Trophoblast cell (in vitro differentiated cells and primary cell): ENCODE data around the gene AIRE.

Source experiments
- DNase-seq, 2 donors: peaks; one replicate each; pipeline ENCODE4 v3.0.0-alpha.2; 2016
- H2AFZ ChIP-seq: 2 replicates; pipeline ENCODE4 v1.6.1; 2013; ENCODE audit warnings: low read length, moderate library complexity, mild to moderate bottlenecking; ENCODE audit not compliant: insufficient read depth, poor library complexity
- H2AK5ac ChIP-seq: 2 replicates; pipeline ENCODE4 v1.6.1; 2013; ENCODE audit warnings: mild to moderate bottlenecking, low read length
- H2BK120ac ChIP-seq: 2 replicates; pipeline ENCODE4 v1.6.1; 2013; ENCODE audit warnings: low read length, mild to moderate bottlenecking, moderate library complexity; ENCODE audit not compliant: insufficient read depth, poor library complexity
- H2BK12ac ChIP-seq: 2 replicates; pipeline ENCODE4 v1.6.1; 2013; ENCODE audit warnings: mild to moderate bottlenecking, low read length, moderate library complexity
- H2BK5ac ChIP-seq: 2 replicates; pipeline ENCODE4 v1.6.1; 2013; ENCODE audit warnings: low read length, low read depth, moderate library complexity, mild to moderate bottlenecking; ENCODE audit not compliant: poor library complexity
- H3K14ac ChIP-seq: 2 replicates; pipeline ENCODE4 v1.6.1; 2013; ENCODE audit warnings: mild to moderate bottlenecking, low read length
- H3K18ac ChIP-seq: 2 replicates; pipeline ENCODE4 v1.6.1; 2013; ENCODE audit warnings: mild to moderate bottlenecking, low read length
- H3K23ac ChIP-seq: 2 replicates; pipeline ENCODE4 v1.6.1; 2013; ENCODE audit warnings: low read length
- H3K27ac ChIP-seq: 2 replicates; pipeline ENCODE4 v1.5.1; 2013; ENCODE audit warnings: low read depth, mild to moderate bottlenecking, inconsistent platforms, low read length, moderate library complexity
- H3K27me3 ChIP-seq: 2 replicates; pipeline ENCODE4 v1.6.1; 2013; ENCODE audit warnings: inconsistent platforms, mild to moderate bottlenecking, low read length, moderate library complexity; ENCODE audit not compliant: insufficient read depth
- H3K36me3 ChIP-seq, 2 experiments: 1 replicate in 1 of 2; 2 replicates in 1 of 2; pipeline ENCODE4 v1.6.1; 2013; ENCODE audit warnings: low read length in 2 of 2, mild to moderate bottlenecking in 2 of 2, moderate library complexity in 1 of 2; ENCODE audit not compliant: insufficient read depth in 2 of 2, control insufficient read depth in 1 of 2
- H3K4ac ChIP-seq: 2 replicates; pipeline ENCODE4 v1.6.1; 2013; ENCODE audit warnings: low read depth, mild to moderate bottlenecking, low read length, moderate library complexity
- H3K4me1 ChIP-seq, 2 experiments: 1 replicate in 1 of 2; 2 replicates in 1 of 2; pipeline ENCODE4 v1.6.1; 2013; ENCODE audit warnings: low read length in 2 of 2, mild to moderate bottlenecking in 2 of 2, moderate library complexity in 1 of 2; ENCODE audit not compliant: insufficient read depth in 2 of 2, control insufficient read depth in 1 of 2
- H3K4me2 ChIP-seq: 2 replicates; pipeline ENCODE4 v1.6.1; 2013; ENCODE audit warnings: inconsistent platforms, mild to moderate bottlenecking, low read length, moderate library complexity
- H3K4me3 ChIP-seq: 2 replicates; pipeline ENCODE4 v1.5.1; 2013; ENCODE audit warnings: mild to moderate bottlenecking, low read depth, low read length, inconsistent platforms
- H3K79me1 ChIP-seq: one replicate; pipeline ENCODE4 v1.6.1; 2013; ENCODE audit warnings: low read length
- H3K79me2 ChIP-seq: 2 replicates; pipeline ENCODE4 v1.6.1; 2013; ENCODE audit warnings: low read length, mild to moderate bottlenecking; ENCODE audit not compliant: control insufficient read depth, insufficient read depth, poor library complexity
- H3K9ac ChIP-seq: 2 replicates; pipeline ENCODE4 v1.6.1; 2013; ENCODE audit warnings: mild to moderate bottlenecking, low read length
- H3K9me3 ChIP-seq: 2 replicates; pipeline ENCODE4 v1.6.1; 2013; ENCODE audit warnings: low read depth, mild to moderate bottlenecking, control low read depth, inconsistent platforms, low read length; ENCODE audit not compliant: insufficient read depth
- H4K12ac ChIP-seq: 2 replicates; pipeline ENCODE4 v1.6.1; 2013; ENCODE audit warnings: low read depth, mild to moderate bottlenecking, low read length, moderate library complexity
- H4K8ac ChIP-seq: 2 replicates; pipeline ENCODE4 v1.6.1; 2013; ENCODE audit warnings: low read depth, mild to moderate bottlenecking, low read length, moderate library complexity
- H4K91ac ChIP-seq: one replicate; pipeline ENCODE4 v1.6.1; 2013; ENCODE audit warnings: low read depth, mild to moderate bottlenecking, low read length, moderate library complexity
- WGBS: extraction: QIAGEN DNeasy Blood & Tissue Kit; methylation state at CpG from one replicate; pipeline ENCODE4 v1.1.7; 2013; ENCODE audit warnings: missing lambda C conversion rate; ENCODE audit not compliant: insufficient read length, insufficient coverage; ENCODE audit errors: extremely low coverage; 5-methylcytosine and 5-hydroxymethylcytosine counted together

AIRE gene

GRCh38 chr21:44255511-44255981 is 30.1 kb upstream of the AIRE start:
- H3K79me1 ChIP-seq = no peaks in the 10 kb centered on the region
- no peaks in the 10 kb centered on the region for H3K27me3 ChIP-seq
- H2BK120ac ChIP-seq = no peak overlapping the region
- H3K79me2 ChIP-seq = no peaks in the 10 kb centered on the region
- peaks cover 4 to 5% of the 10 kb centered on the region in 2 experiments for H3K4me1 ChIP-seq
- WGBS = no CpG with 5 or more reads among the region's 11 CpGs
- H2AFZ ChIP-seq = no peak overlapping the region
- H2AK5ac ChIP-seq = no peak overlapping the region
- no peak overlapping the region for H3K14ac ChIP-seq
- H3K9ac ChIP-seq = no peak overlapping the region
- H3K18ac ChIP-seq = no peak overlapping the region
- H2BK12ac ChIP-seq = no peak overlapping the region
- H4K8ac ChIP-seq = no peak overlapping the region
- no peak overlapping the region for H3K27ac ChIP-seq
- no peak overlapping the region for H3K4me2 ChIP-seq
- no peak overlapping the region for H3K4me3 ChIP-seq
- no peak for DNase-seq
- no peak overlapping the region for H4K91ac ChIP-seq
- H3K23ac ChIP-seq = no peak overlapping the region
- H2BK5ac ChIP-seq = no peak overlapping the region
- H3K4ac ChIP-seq = no peak overlapping the region
- H3K36me3 ChIP-seq = no peaks in the 10 kb centered on the region
- no peaks in the 10 kb centered on the region for H3K9me3 ChIP-seq
- no peak overlapping the region for H4K12ac ChIP-seq

DNA sequence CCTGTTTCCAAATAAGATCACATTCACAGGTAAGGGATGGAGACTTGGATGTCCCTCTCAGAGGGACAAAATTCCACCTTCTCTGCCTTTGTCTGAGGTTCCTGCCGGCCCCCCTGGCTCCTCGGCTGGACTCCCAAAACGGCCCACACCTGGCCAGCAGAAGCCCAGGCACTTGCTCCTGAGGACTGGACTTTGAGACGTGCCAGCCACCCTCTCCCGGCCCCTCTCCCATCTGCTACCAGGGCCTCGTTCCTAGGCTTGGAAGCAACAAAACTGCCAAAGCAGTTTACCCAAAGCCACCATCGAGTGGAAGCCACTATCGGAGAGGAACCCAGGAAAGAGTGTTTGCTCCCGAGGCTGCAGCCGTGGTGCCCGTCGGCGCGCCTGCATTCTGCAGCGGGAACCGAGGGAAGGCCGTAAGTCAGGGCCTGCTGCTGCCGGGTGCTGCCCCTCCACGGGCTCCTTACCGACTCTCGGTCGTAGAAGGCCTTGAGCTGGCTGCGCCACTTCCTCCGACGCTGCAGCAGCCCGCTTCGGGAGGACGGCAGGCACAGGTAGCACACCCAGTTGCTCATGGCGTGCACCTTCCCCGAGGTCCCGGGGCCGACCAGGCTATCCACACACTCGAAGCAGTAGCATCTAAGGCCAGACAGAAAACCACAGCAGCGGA is 27.5 kb upstream of the AIRE start:
- no CpG with 5 or more reads among the region's 34 CpGs for WGBS
- no peak overlapping the region for H2AFZ ChIP-seq
- no peak overlapping the region for H2AK5ac ChIP-seq

GRCh38 chr21:44259082-44259705 is 26.5 kb upstream of the AIRE start:
- WGBS = no CpG with 5 or more reads among the region's 22 CpGs
- Histone ChIP-seq H3K36me3 (no peaks in the 10 kb centered on the region), H4K8ac (no peak overlapping the region), H3K18ac (no peak overlapping the region), H3K27me3 (no peaks in the 10 kb centered on the region), H3K4me3 (no peak overlapping the region), H2BK12ac (no peak overlapping the region), H3K4me2 (no peak overlapping the region), H3K9ac (no peak overlapping the region), H3K79me2 (no peaks in the 10 kb centered on the region), H2BK5ac (no peak overlapping the region), H4K12ac (no peak overlapping the region), H3K9me3 (no peaks in the 10 kb centered on the region), H2AFZ (no peak overlapping the region), H4K91ac (no peak overlapping the region), H2BK120ac (no peak overlapping the region), H3K23ac (no peak overlapping the region), H3K14ac (no peak overlapping the region), H3K27ac (no peak overlapping the region), H3K79me1 (no peaks in the 10 kb centered on the region), H3K4ac (no peak overlapping the region), H2AK5ac (no peak overlapping the region), H3K4me1 (peaks cover 9 to 11% of the 10 kb centered on the region in 2 experiments)
- no peak for DNase-seq

More for the DNA sequence above, 27.5 kb upstream of the AIRE start:
- H3K14ac ChIP-seq = no peak overlapping the region
- no peak overlapping the region for H3K4me2 ChIP-seq
- H3K4me3 ChIP-seq = no peak overlapping the region
- H3K4ac ChIP-seq = no peak overlapping the region
- no peaks in the 10 kb centered on the region for H3K79me2 ChIP-seq
- H2BK12ac ChIP-seq = no peak overlapping the region
- H3K36me3 ChIP-seq = no peaks in the 10 kb centered on the region
- H3K23ac ChIP-seq = no peak overlapping the region
- no peak overlapping the region for H2BK120ac ChIP-seq
- no peak overlapping the region for H4K8ac ChIP-seq
- H3K18ac ChIP-seq = no peak overlapping the region
- no peak overlapping the region for H2BK5ac ChIP-seq
- H3K9me3 ChIP-seq = no peaks in the 10 kb centered on the region
- H3K79me1 ChIP-seq = no peaks in the 10 kb centered on the region
- H4K91ac ChIP-seq = no peak overlapping the region
- H3K27ac ChIP-seq = no peak overlapping the region
- peaks cover 6 to 7% of the 10 kb centered on the region in 2 experiments for H3K4me1 ChIP-seq
- H4K12ac ChIP-seq = no peak overlapping the region
- DNase-seq = no peak
- H3K9ac ChIP-seq = no peak overlapping the region
- no peaks in the 10 kb centered on the region for H3K27me3 ChIP-seq

GRCh38 chr21:44260066-44260465 is 25.6 kb upstream of the AIRE start:
- H2BK120ac ChIP-seq = no peak overlapping the region
- no peak for DNase-seq
- no peaks in the 10 kb centered on the region for H3K9me3 ChIP-seq
- no peaks in the 10 kb centered on the region for H3K79me1 ChIP-seq
- no peak overlapping the region for H3K14ac ChIP-seq
- H4K8ac ChIP-seq = no peak overlapping the region
- no peak overlapping the region for H4K91ac ChIP-seq
- no peak overlapping the region for H2BK5ac ChIP-seq
- H2AK5ac ChIP-seq = no peak overlapping the region
- H3K23ac ChIP-seq = no peak overlapping the region
- H3K79me2 ChIP-seq = no peaks in the 10 kb centered on the region
- H3K27me3 ChIP-seq = no peaks in the 10 kb centered on the region
- H2AFZ ChIP-seq = no peak overlapping the region
- no peak overlapping the region for H3K4me2 ChIP-seq
- H3K27ac ChIP-seq = no peak overlapping the region
- no peak overlapping the region for H3K18ac ChIP-seq
- H4K12ac ChIP-seq = no peak overlapping the region
- no peak overlapping the region for H3K4me3 ChIP-seq
- H3K36me3 ChIP-seq = no peaks in the 10 kb centered on the region
- H2BK12ac ChIP-seq = no peak overlapping the region
- no peak overlapping the region for H3K4ac ChIP-seq
- no CpG with 5 or more reads among the region's 4 CpGs for WGBS
- peaks cover 9 to 11% of the 10 kb centered on the region in 2 experiments for H3K4me1 ChIP-seq
- H3K9ac ChIP-seq = no peak overlapping the region
